IMR-90 (cell line): Measurements from ENCODE around the gene PTPRN2. TPM values are rescaled to one million over a fixed set of nuclear protein-coding genes. Genes with fewer than 3 reads are reported as not detected.

Experiments used
- ATAC-seq: fragments of 200-7000 bp; cut with Tn5 transposase; 2 replicates; pipeline ENCODE4 v1.9.1; 2020; ENCODE audit warnings: low read depth, mild to moderate bottlenecking, moderate library complexity
- BruUV-seq: library from RNA; stranded (reverse); fragments of 400-500 nt; replicated peaks from 2 replicates; lab custom pipeline; 2021; lab: Mats Ljungman, UMichigan
- CTCF ChIA-PET: fragments of 300-600 bp; formaldehyde crosslinking; extraction: SDS; loops from one replicate; lab custom pipeline; 2021; ENCODE audit warnings: antibody characterized with exemption; lab: Yijun Ruan, JAX
- POLR2A ChIA-PET: fragments of 300-600 bp; sonication (Branson Sonifier 250); formaldehyde crosslinking; loops from one replicate; lab custom pipeline; 2022; ENCODE audit warnings: antibody characterized with exemption; ENCODE audit not compliant: unreplicated experiment; lab: Charles Lee
- DNase-seq: peaks from one replicate; pipeline ENCODE4 v3.0.0; 2013
- H2AFZ ChIP-seq: replicated peaks from 2 replicates; pipeline ENCODE3; 2013; ENCODE audit warnings: low read length, mild to moderate bottlenecking; ENCODE audit not compliant: poor library complexity
- H2AK5ac ChIP-seq: 2 replicates; pipeline ENCODE4 v1.6.1; 2013; ENCODE audit warnings: low read depth, low read length, inconsistent platforms
- H2AK9ac ChIP-seq: replicated peaks from 2 replicates; pipeline ENCODE3; 2013; ENCODE audit warnings: mild to moderate bottlenecking, low read depth, low read length, moderate library complexity; ENCODE audit not compliant: poor library complexity
- H2BK120ac ChIP-seq: 2 replicates; pipeline ENCODE4 v1.6.1; 2013; ENCODE audit warnings: low read depth, low read length, inconsistent platforms
- H2BK15ac ChIP-seq: 3 replicates; pipeline ENCODE4 v1.6.1; 2013; ENCODE audit warnings: low read depth, low read length, inconsistent platforms
- H2BK20ac ChIP-seq: 2 replicates; pipeline ENCODE4 v1.6.1; 2013; ENCODE audit warnings: low read depth, mild to moderate bottlenecking, inconsistent platforms, low read length, moderate library complexity
- H2BK5ac ChIP-seq: 2 replicates; pipeline ENCODE4 v1.6.1; 2013; ENCODE audit warnings: mild to moderate bottlenecking, low read depth, low read length, inconsistent platforms; ENCODE audit not compliant: poor library complexity, severe bottlenecking
- H3K14ac ChIP-seq: replicated peaks from 2 replicates; pipeline ENCODE4 v1.6.1; 2013; ENCODE audit warnings: low read depth, low read length, inconsistent platforms
- H3K18ac ChIP-seq: 2 replicates; pipeline ENCODE4 v1.6.1; 2013; ENCODE audit warnings: low read depth, low read length, control low read depth
- H3K23ac ChIP-seq: 2 replicates; pipeline ENCODE4 v1.6.1; 2013; ENCODE audit warnings: low read depth, low read length, inconsistent platforms
- H3K27ac ChIP-seq: 2 replicates; pipeline ENCODE4 v1.5.1; 2013; ENCODE audit warnings: mild to moderate bottlenecking, control low read depth, low read length; ENCODE audit not compliant: insufficient read depth
- H3K27me3 ChIP-seq: 2 replicates; pipeline ENCODE4 v1.6.1; 2013; ENCODE audit warnings: low read length; ENCODE audit not compliant: control insufficient read depth, insufficient read depth
- H3K36me3 ChIP-seq: 2 replicates; pipeline ENCODE4 v1.6.1; 2013; ENCODE audit warnings: low read length, mixed read lengths; ENCODE audit not compliant: control insufficient read depth, insufficient read depth
- H3K4ac ChIP-seq: 2 replicates; pipeline ENCODE4 v1.6.1; 2013; ENCODE audit warnings: low read depth, low read length, inconsistent platforms
- H3K4me1 ChIP-seq: 2 replicates; pipeline ENCODE4 v1.6.1; 2013; ENCODE audit warnings: low read length, mixed read lengths; ENCODE audit not compliant: control insufficient read depth, insufficient read depth
- H3K4me2 ChIP-seq: 2 replicates; pipeline ENCODE4 v1.6.1; 2013; ENCODE audit warnings: low read depth, mild to moderate bottlenecking, control low read depth, low read length, moderate library complexity
- H3K4me3 ChIP-seq: 2 replicates; pipeline ENCODE4 v1.5.1; 2013; ENCODE audit warnings: low read depth, mild to moderate bottlenecking, control low read depth, low read length, moderate library complexity; ENCODE audit not compliant: insufficient read depth
- H3K56ac ChIP-seq: 2 replicates; pipeline ENCODE4 v1.6.1; 2013; ENCODE audit warnings: low read length, inconsistent platforms; ENCODE audit not compliant: insufficient read depth; ENCODE audit errors: extremely low read depth
- H3K79me1 ChIP-seq, 2 experiments: 2 replicates each; pipeline ENCODE4 v1.6.1; 2013; ENCODE audit warnings: low read length in 2 of 2, inconsistent platforms in 1 of 2, low read depth in 1 of 2
- H3K9ac ChIP-seq: 2 replicates; pipeline ENCODE4 v1.6.1; 2013; ENCODE audit warnings: low read depth, low read length, control low read depth
- H3K9me1 ChIP-seq: 2 replicates; pipeline ENCODE4 v1.6.1; 2013; ENCODE audit warnings: low read length, inconsistent platforms; ENCODE audit not compliant: insufficient read depth
- H3K9me3 ChIP-seq: 2 replicates; pipeline ENCODE4 v1.6.1; 2013; ENCODE audit warnings: low read length; ENCODE audit not compliant: control insufficient read depth, insufficient read depth
- H4K20me1 ChIP-seq: 2 replicates; pipeline ENCODE4 v1.6.1; 2013; ENCODE audit warnings: low read length, inconsistent platforms; ENCODE audit not compliant: insufficient read depth
- H4K5ac ChIP-seq: 2 replicates; pipeline ENCODE4 v1.6.1; 2013; ENCODE audit warnings: mild to moderate bottlenecking, low read depth, low read length, control low read depth
- H4K8ac ChIP-seq, 2 experiments: 2 replicates each; pipeline ENCODE4 v1.6.1; 2013; ENCODE audit warnings: low read depth in 2 of 2, low read length in 2 of 2, control low read depth in 1 of 2, inconsistent platforms in 1 of 2
- H4K91ac ChIP-seq: 2 replicates; pipeline ENCODE4 v1.6.1; 2013; ENCODE audit warnings: low read depth, low read length, inconsistent platforms; ENCODE audit not compliant: insufficient read depth
- BHLHE40 ChIP-seq: fragments of 150-350 bp; IDR thresholded peaks from 2 replicates; pipeline ENCODE4 v1.6.1; 2016; ENCODE audit warnings: mild to moderate bottlenecking, low read depth, low read length
- CEBPB ChIP-seq: IDR thresholded peaks from 2 replicates; pipeline ENCODE4 v1.6.1; 2012; ENCODE audit warnings: low read depth, low read length, improper control_type of control experiment
- CHD1 ChIP-seq: IDR thresholded peaks from 2 replicates; pipeline ENCODE4 v1.6.1; 2012; ENCODE audit warnings: low read depth, low read length, improper control_type of control experiment
- CTCF ChIP-seq: conservative IDR thresholded peaks from 2 replicates; pipeline ENCODE4 v1.5.1; 2012; ENCODE audit warnings: mild to moderate bottlenecking, low read depth, low read length, improper control_type of control experiment
- FOS ChIP-seq: fragments of 150-350 bp; IDR thresholded peaks from 2 replicates; pipeline ENCODE4 v1.6.1; 2016; ENCODE audit warnings: low read depth, low read length
- MAFK ChIP-seq: IDR thresholded peaks from 2 replicates; pipeline ENCODE4 v1.6.1; 2012; ENCODE audit warnings: low read depth, low read length, improper control_type of control experiment
- MAZ ChIP-seq: IDR thresholded peaks from 2 replicates; pipeline ENCODE4 v1.6.1; 2012; ENCODE audit warnings: low read depth, mild to moderate bottlenecking, low read length, improper control_type of control experiment, moderate library complexity, borderline replicate concordance
- RAD21 ChIP-seq: IDR thresholded peaks from 2 replicates; pipeline ENCODE4 v1.6.1; 2012; ENCODE audit warnings: low read length, improper control_type of control experiment
- RCOR1 ChIP-seq: IDR thresholded peaks from 2 replicates; pipeline ENCODE4 v1.6.1; 2012; ENCODE audit warnings: mild to moderate bottlenecking, low read length, improper control_type of control experiment; ENCODE audit not compliant: insufficient replicate concordance
- SMC3 ChIP-seq: fragments of 150-350 bp; IDR thresholded peaks from 2 replicates; pipeline ENCODE4 v1.6.1; 2016; ENCODE audit warnings: low read depth, mild to moderate bottlenecking, antibody characterized with exemption, low read length, moderate library complexity
- WGBS, 2 experiments: methylation state at CpG; one replicate each; pipeline versions ENCODE4 v1.1.5 to v1.1.7; 2013; ENCODE audit warnings: missing lambda C conversion rate in 2 of 2; ENCODE audit not compliant: insufficient read length in 1 of 2; ENCODE audit errors: extremely low coverage in 2 of 2; 5-methylcytosine and 5-hydroxymethylcytosine counted together
- dilution Hi-C: fragments of 300-500 bp; cut with HindIII; formaldehyde crosslinking; loops from one replicate; pipeline ENCODE4 v1.14.3; 2018; ENCODE audit warnings: low sequenced_read_pairs; ENCODE audit not compliant: unreplicated experiment
- in situ Hi-C: fragments of 300-500 bp; cut with MboI; formaldehyde crosslinking; loops from 3 replicates; pipeline ENCODE4 v1.14.3; 2019; ENCODE audit warnings: low sequenced_read_pairs, inconsistent platforms, mixed read lengths
- intact Hi-C: fragments of 100-400 bp; cut with micrococcal nuclease; formaldehyde crosslinking; loops from 2 replicates; pipeline ENCODE4 v1.10.0; 2022
- polyA plus RNA-seq, 3 experiments: library from polyadenylated mRNA; depleted of rRNA; stranded (reverse); fragments of >200 nt; gene quantifications; 2 replicates each; pipeline ENCODE4 v1.2.3, GENCODE V29; 2012; ENCODE audit warnings: low replicate concordance in 1 of 3
- total RNA-seq: library from RNA; depleted of rRNA; stranded (reverse); fragments of >200 nt; gene quantifications from 2 replicates; pipeline ENCODE4 v1.2.3, GENCODE V29; 2012

The PTPRN2 gene
- total and polyA plus RNA-seq, 2 of the 4 experiments (the other 2 are of a cell fraction) = 0.03 TPM; not detected in 1

GRCh38 chr7:157496416-157497275, 1091.0 kb downstream of the PTPRN2 start:
- BruUV-seq = no TSS peak
- dilution Hi-C loops = no loop called here
- CTCF ChIA-PET = no interaction called here

More at GRCh38 chr7:157496416-157497275, 1091.0 kb downstream of the PTPRN2 start:
- in situ Hi-C loops (no loop called here), intact Hi-C loops (no loop called here)
- H4K20me1 ChIP-seq = no peaks in the 10 kb centered on the region
- no peak overlapping the region for H3K4me3 ChIP-seq
- H3K4me1 ChIP-seq = no peaks in the 10 kb centered on the region
- H2BK20ac ChIP-seq = no peak overlapping the region
- ATAC-seq (no peak), DNase-seq (no peak)
- no peaks in the 10 kb centered on the region for H3K36me3 ChIP-seq
- H3K23ac ChIP-seq = no peak overlapping the region
- WGBS, 2 experiments = 47% methylated on average over 13 of the region's 31 CpGs; no CpG with 5 or more reads in 1 of the 2 experiments
- no peak overlapping the region for H2AFZ ChIP-seq
- no peak overlapping the region for H3K4ac ChIP-seq
- no peak overlapping the region for H3K27ac ChIP-seq
- no peak for TF ChIP-seq MAZ
- no peak for TF ChIP-seq MAFK
- TF ChIP-seq CHD1 = no peak
- no peak for TF ChIP-seq SMC3
- no peak for TF ChIP-seq RAD21
- no peak for TF ChIP-seq FOS
- no peak for TF ChIP-seq BHLHE40
- TF ChIP-seq RCOR1 = no peak
- TF ChIP-seq CTCF = no peak
- TF ChIP-seq CEBPB = no peak
- H3K14ac ChIP-seq = no peak overlapping the region
- no peak overlapping the region for H3K18ac ChIP-seq
- no peak overlapping the region for H3K9ac ChIP-seq
- POLR2A ChIA-PET = no interaction called here
- no peak overlapping the region for H2BK15ac ChIP-seq
- H3K79me1 ChIP-seq = no peaks in the 10 kb centered on the region
- no peak overlapping the region for H4K5ac ChIP-seq
- H2BK5ac ChIP-seq = no peak overlapping the region
- no peak overlapping the region for H2BK120ac ChIP-seq
- H3K4me2 ChIP-seq = no peak overlapping the region
- no peaks in the 10 kb centered on the region for H3K9me1 ChIP-seq
- H3K56ac ChIP-seq = no peak overlapping the region
- no peaks in the 10 kb centered on the region for H3K27me3 ChIP-seq
- peaks cover 31% of the 10 kb centered on the region for H3K9me3 ChIP-seq
- H2AK5ac ChIP-seq = no peak overlapping the region
- H4K8ac ChIP-seq = no peak overlapping the region
- H4K91ac ChIP-seq = no peak overlapping the region
- no peak overlapping the region for H2AK9ac ChIP-seq
